NOMO-1 (cell line): Measurements from ENCODE around the gene PIH1D1.
"Not testable (repeated sequence)": the region's sequence is repeated elsewhere in the genome, so short reads cannot be mapped to it uniquely, and the experiment has no call there.

Source experiments
- DNase-seq, 2 experiments: peaks; one replicate each; lab custom pipeline; 2025; ENCODE audit not compliant: unreplicated experiment in 2 of 2; lab: John Stamatoyannopoulos, UW

Gene PIH1D1

DNA sequence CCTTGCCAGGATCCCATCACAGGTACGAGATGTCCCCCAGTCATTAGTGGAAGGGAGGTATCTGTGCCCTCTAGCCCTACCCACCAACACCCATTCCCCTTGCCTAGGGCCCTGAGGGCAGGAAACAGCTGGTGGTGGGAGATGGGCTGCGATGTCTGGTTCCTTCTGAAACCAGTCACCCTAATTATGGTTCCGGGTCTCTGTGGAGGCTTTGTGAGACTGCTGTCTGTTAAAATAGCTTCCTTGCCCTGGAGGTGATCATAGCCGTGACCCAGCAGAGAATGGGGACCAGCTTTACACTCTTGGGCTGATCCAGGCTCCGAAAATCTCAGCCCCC is 6.9 kb upstream of the PIH1D1 start:
- no peak for DNase-seq

GRCh38 chr19:49456326-49456725 is 4.7 kb upstream of the PIH1D1 start:
- no peak for DNase-seq

- DNase-seq, result no peak
Observed at GRCh38 chr19:49455773-49456172, 4.2 kb upstream of the PIH1D1 start.

GRCh38 chr19:49453757-49454240 is 2.2 kb upstream of the PIH1D1 start:
- no peak for DNase-seq

DNA sequence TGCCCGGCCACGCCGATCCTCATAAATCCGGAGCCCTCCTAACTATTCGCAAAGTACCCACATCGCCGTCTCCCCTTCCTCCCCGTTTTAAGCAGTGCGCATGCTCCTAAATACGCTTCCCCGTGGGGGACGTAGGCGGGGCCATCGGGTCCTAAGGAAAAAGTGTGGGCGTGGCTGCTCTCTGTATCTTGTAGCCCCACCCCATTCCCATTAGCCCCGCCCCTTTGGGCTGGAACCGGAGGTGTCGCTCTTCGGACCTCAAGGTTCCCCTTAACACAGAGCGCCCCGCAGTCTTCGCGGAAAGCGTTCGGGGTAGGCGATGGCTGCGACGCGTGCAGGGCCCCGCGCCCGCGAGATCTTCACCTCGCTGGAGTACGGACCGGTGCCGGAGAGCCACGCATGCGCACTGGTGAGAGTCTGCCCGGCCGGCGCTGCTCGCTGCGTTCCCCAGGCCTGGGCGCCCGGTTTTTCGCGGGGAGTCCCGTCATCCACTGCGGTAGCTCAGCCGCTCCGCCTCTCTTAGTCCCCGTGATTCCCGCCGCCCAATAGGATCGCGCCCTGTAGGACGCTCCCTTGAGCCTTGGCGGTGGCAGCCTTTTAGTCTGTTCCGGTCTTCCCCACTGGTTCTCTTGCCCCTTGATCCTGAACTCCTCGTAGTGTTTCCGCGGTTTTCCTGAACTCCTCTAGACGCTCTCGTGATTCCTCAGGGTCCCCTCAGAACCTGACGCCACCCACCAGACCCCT is 1.6 kb upstream of the PIH1D1 start, which contains the start of gene ALDH16A1:
ALDH16A1 (plus strand) TSS at position 213 of the 744 bp plus-strand sequence; CDS start at position 320, 107 bp downstream.
- peak; percentile 94 to 96 for DNase-seq

DNA sequence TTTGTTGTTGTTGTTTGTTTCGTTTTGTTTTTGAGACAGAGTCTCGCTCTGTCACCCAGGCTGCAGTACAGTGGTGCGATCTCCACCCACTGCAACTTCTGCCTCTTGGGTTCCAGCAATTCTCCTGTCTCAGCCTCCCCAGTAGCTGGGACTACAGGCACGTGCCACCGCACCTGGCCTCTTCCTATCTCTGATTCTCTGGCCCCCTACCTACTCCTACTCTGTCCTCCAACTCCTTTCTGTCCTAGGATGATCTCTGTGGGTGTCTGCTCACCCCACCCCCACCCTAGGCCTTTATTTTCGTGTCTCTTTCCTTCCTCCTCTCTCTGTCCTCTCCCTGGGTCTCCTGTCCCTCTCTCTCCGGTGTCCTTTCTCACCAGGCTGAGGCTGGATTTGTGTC is 1.2 kb downstream of the PIH1D1 start:
- no peak for DNase-seq

DNA sequence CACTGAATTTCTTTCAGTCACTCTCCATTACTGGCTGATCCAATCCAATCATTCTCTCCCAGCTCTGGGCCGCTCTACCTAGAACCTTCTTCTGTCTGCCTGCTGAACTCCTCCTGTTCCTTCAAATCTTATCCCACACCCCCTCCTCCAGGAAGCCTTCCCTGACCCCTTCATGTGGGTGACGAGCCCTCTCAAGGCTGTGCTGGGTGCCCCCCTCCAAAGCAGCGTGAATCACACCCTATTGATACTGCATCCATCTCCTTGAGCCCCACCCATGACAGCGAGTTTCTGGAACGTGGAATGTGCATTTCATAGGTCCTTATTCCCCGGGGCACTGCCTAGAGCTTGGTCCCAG is 3.2 kb downstream of the PIH1D1 start:
- no peak for DNase-seq

- DNase-seq, result no peak
Observed at GRCh38 chr19:49447485-49448431, 3.9 kb downstream of the PIH1D1 start.

DNA sequence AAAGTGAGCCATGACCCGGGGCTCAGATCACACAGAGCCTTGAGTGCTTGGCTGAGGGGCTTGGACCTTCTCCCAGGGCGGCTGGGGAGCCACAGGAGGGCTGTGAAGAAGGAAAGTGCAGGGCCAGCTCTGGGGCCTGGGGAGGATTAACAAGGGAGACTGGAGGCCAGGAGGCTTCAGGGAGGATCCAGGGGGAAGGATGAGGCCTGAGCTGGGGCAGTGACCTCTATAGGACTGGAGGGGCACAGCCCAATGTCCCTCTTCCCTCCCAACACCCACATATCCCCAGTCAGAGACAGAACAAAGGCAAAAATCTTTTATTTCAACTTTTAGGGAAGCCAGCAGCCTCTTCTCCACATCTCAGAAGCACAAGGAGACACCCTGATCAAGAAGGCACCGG is 5.6 kb downstream of the PIH1D1 start:
- no peak for DNase-seq

DNA sequence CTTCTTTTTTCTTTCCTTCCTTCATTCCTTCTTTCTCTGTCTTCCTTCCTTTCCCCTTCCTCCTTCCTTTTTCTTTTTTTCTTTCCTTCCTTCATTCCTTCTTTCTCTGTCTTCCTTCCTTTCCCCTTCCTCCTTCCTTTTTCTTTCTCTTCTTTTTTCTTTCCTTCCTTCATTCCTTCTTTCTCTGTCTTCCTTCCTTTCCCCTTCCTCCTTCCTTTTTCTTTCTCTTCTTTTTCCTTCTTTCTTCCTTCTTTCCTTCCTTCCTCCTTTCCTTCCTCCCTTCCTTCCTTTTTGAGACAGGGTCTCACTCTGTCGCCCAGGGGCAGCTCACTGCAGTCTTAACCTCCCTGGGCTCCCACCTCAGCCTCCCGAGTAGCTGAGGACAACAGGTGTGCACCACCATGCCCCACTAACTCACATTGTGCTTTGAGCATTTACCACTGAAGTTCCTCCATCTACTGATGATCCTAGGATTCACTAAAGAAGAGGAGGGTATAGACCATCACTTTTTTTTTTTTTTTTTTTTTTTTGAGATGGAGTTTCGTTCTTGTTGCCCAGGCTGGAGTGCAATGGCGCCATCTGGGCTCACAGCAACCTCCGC is 7.4 kb downstream of the PIH1D1 start:
- not testable (repeated sequence) for DNase-seq

DNA sequence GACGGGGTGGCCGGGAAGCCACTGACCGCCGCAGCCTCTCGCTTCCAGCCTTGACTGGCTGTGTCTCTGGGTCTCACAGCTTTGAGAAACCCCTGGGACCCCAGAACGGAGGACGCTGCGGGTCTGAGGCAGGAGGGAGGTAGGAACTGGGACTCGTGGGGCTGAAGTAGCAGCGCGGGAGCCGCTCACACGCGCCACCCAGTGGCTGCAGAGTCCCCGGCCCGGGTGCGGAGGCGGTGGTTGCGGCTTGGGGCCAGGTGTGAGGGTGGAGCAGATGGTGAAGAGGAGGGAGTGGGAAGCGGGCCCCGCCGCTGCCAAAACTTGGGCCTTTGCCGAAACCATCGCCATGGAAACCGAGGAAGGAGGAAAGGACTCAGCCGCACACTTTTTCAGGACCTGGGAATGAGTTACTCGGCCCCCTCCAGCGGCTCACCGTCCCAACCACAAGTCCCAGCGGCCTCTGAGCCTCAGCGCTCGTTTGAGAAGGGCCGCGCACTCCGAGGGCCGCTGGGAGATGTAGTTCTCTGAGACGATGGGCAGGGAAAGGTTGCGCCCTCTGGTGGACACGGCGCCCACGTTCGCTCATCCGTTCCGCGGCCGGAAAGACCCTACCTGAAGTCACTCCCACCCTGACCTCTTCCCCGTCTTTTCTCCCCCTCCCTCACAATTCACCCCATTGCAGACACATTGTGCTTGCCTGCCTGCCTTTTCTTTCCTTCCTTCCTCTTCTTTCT is 8.1 kb downstream of the PIH1D1 start:
- DNase-seq, result peak; percentile 89 to 90

DNA sequence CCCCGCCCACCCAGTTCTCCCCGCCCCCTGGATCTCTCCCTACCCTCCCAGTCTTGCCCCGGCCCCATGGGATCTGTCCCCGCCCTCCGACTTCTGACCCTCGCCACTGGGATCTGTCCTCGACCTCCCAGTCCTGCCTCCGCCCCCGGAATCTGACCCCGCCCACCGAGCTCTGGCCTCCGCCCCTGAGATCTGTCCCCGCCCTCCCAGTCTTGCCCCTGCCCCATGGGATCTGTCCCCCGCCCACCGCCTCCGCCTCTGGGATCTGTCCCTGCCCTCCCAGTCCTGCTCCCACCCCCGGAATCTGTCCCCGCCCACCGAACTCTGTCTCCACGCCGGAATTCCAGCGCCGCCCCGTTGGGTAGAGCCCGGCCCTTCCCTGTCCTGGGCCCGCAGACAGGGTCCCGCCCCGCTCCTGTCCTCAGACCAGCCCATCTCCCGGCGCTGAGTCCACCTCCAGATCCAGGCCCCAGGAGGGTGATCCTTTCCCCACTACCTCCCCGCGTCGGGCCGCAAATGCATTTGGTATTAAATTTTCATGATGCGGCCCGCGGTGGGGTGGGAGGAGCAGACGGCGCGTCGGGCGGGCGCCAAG is 8.7 kb downstream of the PIH1D1 start:
- peak in 1 of 2 experiments; percentile 72 for DNase-seq

DNA sequence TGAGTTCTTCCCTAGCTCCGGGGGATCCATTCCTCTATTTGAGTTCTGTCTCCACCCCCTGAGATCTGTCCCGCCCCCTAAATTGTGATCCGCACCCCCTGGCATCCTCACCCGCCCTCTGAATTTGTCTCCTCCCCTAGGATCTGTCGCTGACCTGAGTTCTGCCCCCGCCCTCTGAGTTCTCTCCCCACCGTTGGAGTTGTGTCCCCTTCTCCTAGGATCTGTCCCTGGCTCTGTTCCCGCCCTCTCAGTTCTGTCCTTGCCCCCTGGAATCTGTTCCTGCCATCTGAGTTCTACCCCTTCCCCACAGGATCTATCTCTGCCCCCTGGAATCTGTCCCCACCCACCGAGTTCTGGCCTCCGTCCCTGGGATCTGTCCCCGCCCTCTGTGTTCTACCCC is 9.3 kb downstream of the PIH1D1 start:
- no peak for DNase-seq

GRCh38 chr19:49441960-49442350 is 9.7 kb downstream of the PIH1D1 start:
- DNase-seq, result no peak

- no peak for DNase-seq
Observed at GRCh38 chr19:49441210-49441959, 10.2 kb downstream of the PIH1D1 start, which contains the start of gene SLC17A7. Gene SLC17A7 (minus strand): TSS chr19:49441527. CDS start chr19:49441379, 148 bp downstream.

DNA sequence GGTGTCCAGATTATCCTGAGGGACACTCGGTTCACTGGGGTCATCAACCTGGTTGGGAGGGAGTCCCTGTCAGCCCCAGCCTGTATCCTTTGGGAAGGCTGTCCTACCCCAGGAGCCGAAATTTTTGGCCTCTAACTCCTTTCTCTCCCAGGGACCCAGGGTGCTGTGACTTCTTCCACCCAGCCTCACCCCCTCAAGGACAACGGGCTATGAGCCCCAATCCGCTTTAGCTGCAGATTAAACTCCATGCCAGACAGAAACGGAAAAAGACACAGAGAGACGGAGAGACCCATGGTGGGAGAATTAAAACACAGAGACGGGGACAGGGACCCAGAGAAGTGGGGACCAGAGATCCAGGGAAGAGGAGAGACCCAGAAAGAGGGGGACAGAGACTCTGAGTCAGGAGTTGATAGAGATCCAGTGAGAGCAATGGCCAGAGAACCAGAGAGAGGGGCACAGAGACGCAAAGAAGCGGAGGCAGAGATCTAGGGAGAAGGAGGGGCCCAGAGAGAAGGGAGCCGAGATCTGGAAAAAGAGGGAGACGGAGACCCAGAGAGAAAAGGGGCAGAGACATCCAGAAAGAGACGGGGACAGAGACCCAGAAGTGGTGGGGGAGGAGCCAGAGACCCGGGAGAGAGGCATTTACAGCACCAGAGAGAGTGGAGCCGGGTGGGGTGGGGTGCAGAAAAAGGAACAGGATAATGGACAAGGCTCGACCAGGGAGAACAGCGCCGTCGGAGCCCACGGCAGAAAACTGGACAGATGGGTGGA is 11.0 kb downstream of the PIH1D1 start:
- no peak for DNase-seq

DNA sequence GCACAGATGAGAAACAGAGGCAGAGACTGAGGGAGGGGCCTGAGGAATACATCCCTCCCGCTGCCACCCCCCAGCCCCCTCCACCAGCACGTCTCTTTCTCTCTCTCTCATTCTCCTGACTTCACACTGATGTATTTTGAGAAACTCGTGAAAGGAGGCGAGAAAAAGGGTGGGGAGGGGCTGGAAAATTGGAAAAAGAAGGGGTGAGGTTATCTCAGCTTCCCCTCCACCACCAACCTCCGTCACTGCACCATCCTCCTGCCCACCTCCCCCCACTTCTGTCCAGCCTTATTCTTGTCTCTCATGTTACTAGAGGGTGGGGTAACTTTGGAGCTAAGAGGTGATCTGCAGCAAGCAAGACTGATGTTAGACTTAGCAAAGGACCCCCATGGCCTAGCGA is 11.8 kb downstream of the PIH1D1 start:
- DNase-seq, result no peak

DNA sequence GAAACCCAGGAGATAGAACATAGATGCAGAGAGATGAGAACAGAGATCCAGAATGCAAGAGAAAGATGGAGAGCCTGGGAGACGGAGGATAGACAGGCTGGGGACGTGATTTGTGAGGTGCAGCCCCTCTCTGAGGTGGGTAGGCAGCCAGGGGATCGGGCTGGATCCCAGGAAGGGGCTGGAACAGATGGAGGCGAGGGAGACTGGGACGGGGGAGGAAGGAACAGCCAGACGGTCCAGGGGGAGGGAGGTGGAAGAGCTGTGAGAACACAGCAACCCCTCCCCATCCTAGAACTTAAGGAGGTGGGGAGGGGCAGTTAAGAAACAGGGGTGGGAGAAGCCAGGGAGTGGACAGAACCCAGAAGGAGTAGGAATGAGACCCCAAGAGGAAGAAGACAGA is 13.4 kb downstream of the PIH1D1 start:
- DNase-seq, result no peak

GRCh38 chr19:49437231-49437630 is 14.4 kb downstream of the PIH1D1 start:
- no peak for DNase-seq
